Measurements from ENCODE around the gene RNF115. TPM values are rescaled to one million over a fixed set of nuclear protein-coding genes. Genes with fewer than 3 reads are reported as not detected.

The RNF115 gene
- total and polyA plus RNA-seq, 2 donors (not counting 3 experiments of a cell fraction or from before 2014, with no cell fraction given): 7.6 to 17.3 TPM

GRCh38 chr1:145857170-145857569 lies 33.3 kb upstream of the RNF115 start:
- H3K4me2 ChIP-seq (ENCODE audit: insufficient read depth, low read length): no peak overlapping the region
- no TSS peak for BruUV-seq (replicated peaks)
- intact Hi-C loops (cut with micrococcal nuclease) (no loop called here), dilution Hi-C loops (cut with MboI; ENCODE audit: extremely low pct_ligation_motif_present, low sequenced_read_pairs) (no loop called here)
- ChIA-PET CTCF (interaction anchor here (1.1 to 6.1 kb wide), 4 partner anchors 10 to 175 kb away, joined by 3 to 154 read pairs (median 4); partner anchors contain the start of gene NUDT17), POLR2A (no interaction called here)
- no peaks in the 10 kb centered on the region for H3K9me3 ChIP-seq (replicated peaks; ENCODE audit: control insufficient read depth, insufficient read depth, low read length)
- H2AFZ ChIP-seq (ENCODE audit: low read depth, low read length): no peak overlapping the region
- no peaks in the 10 kb centered on the region for H4K20me1 ChIP-seq (replicated peaks; ENCODE audit: control insufficient read depth, extremely low read depth, insufficient read depth, low read length)
- no peak overlapping the region for H3K9ac ChIP-seq (replicated peaks; ENCODE audit: extremely low read depth, insufficient read depth, low read length)
- H3K9me1 ChIP-seq (replicated peaks; ENCODE audit: control insufficient read depth, extremely low read depth, insufficient read depth, low read length): no peaks in the 10 kb centered on the region
- DNase-seq (ENCODE audit: low read depth, low spot score): no peak
- no peak overlapping the region for H3K4me3 ChIP-seq (replicated peaks in 1 of 3; ENCODE audit: insufficient read depth in 1 of 3, low read depth in 1 of 3, low read length in 3 of 3)
- peaks cover 7% of the 10 kb centered on the region for H3K4me1 ChIP-seq (ENCODE audit: control insufficient read depth, extremely low read depth, insufficient read depth, low read length)
- no peak for FAIRE-seq
- H3K36me3 ChIP-seq (ENCODE audit: control insufficient read depth in 2 of 2, extremely low read depth in 1 of 2, insufficient read depth in 2 of 2, low read length in 2 of 2): peaks cover 13 to 32% of the 10 kb centered on the region in 2 experiments
- H3K27me3 ChIP-seq (ENCODE audit: control insufficient read depth in 2 of 2, insufficient read depth in 2 of 2, low read length in 2 of 2): no peaks in the 10 kb centered on the region
- H3K27ac ChIP-seq (ENCODE audit: insufficient read depth, low read depth, low read length): no peak overlapping the region
- peaks cover 16% of the 10 kb centered on the region for H3K79me2 ChIP-seq (ENCODE audit: control insufficient read depth, insufficient read depth, low read length)
- TF ChIP-seq JUN (IDR thresholded peaks at IDR 0.05; ENCODE audit: borderline replicate concordance, insufficient read depth, insufficient read length, low read depth) (no peak), FOS (IDR thresholded peaks at IDR 0.05; ENCODE audit: borderline replicate concordance, insufficient read depth, low read length) (no peak), MYC (IDR thresholded peaks at IDR 0.05; ENCODE audit: low read depth, low read length) (no peak), GATA2 (IDR thresholded peaks at IDR 0.05; ENCODE audit: insufficient read depth, insufficient read length, low read depth, low read length) (no peak), CTCF (IDR thresholded peaks at IDR 0.05; ENCODE audit: extremely low read depth in 1 of 2, insufficient read depth in 1 of 2, low read depth in 1 of 2, low read length in 2 of 2) (no peak)

- H3K4me2 ChIP-seq (ENCODE audit: insufficient read depth, low read length): no peak overlapping the region
- intact Hi-C loops (cut with micrococcal nuclease): no loop called here
- H3K4me3 ChIP-seq (replicated peaks in 1 of 3; ENCODE audit: insufficient read depth in 1 of 3, low read depth in 1 of 3, low read length in 3 of 3): no peak overlapping the region
- H3K4me1 ChIP-seq (ENCODE audit: control insufficient read depth, extremely low read depth, insufficient read depth, low read length): peaks cover 7% of the 10 kb centered on the region
- CTCF ChIA-PET: interaction anchor here (6.1 kb wide), 1 partner anchor 9 kb away, joined by 154 read pairs; the partner anchor contains the start of gene NUDT17
- no peaks in the 10 kb centered on the region for H4K20me1 ChIP-seq (replicated peaks; ENCODE audit: control insufficient read depth, extremely low read depth, insufficient read depth, low read length)
- no peak overlapping the region for H2AFZ ChIP-seq (ENCODE audit: low read depth, low read length)
- FAIRE-seq: no peak
- peaks cover 15 to 37% of the 10 kb centered on the region in 2 experiments for H3K36me3 ChIP-seq (ENCODE audit: control insufficient read depth in 2 of 2, extremely low read depth in 1 of 2, insufficient read depth in 2 of 2, low read length in 2 of 2)
- H3K27ac ChIP-seq (ENCODE audit: insufficient read depth, low read depth, low read length): no peak overlapping the region
- H3K27me3 ChIP-seq (ENCODE audit: control insufficient read depth in 2 of 2, insufficient read depth in 2 of 2, low read length in 2 of 2): no peaks in the 10 kb centered on the region
- DNase-seq (ENCODE audit: low read depth, low spot score): no peak
- H3K9ac ChIP-seq (replicated peaks; ENCODE audit: extremely low read depth, insufficient read depth, low read length): no peak overlapping the region
- no peak for TF ChIP-seq MYC (IDR thresholded peaks at IDR 0.05; ENCODE audit: low read depth, low read length)
- no peak for TF ChIP-seq POLR2A (IDR thresholded peaks at IDR 0.05; ENCODE audit: low read depth, low read length)
- TF ChIP-seq EZH2 (IDR thresholded peaks at IDR 0.05; ENCODE audit: borderline replicate concordance, low read depth, low read length, severe bottlenecking): no peak
- no peak for TF ChIP-seq POLR2AphosphoS5 (IDR thresholded peaks at IDR 0.05; ENCODE audit: insufficient read depth, low read depth, low read length)
- TF ChIP-seq GATA2 (IDR thresholded peaks at IDR 0.05; ENCODE audit: insufficient read depth, insufficient read length, low read depth, low read length): no peak
- no peak for TF ChIP-seq CTCF (IDR thresholded peaks at IDR 0.05; ENCODE audit: extremely low read depth in 1 of 2, insufficient read depth in 1 of 2, low read depth in 1 of 2, low read length in 2 of 2)
- no peak for TF ChIP-seq FOS (IDR thresholded peaks at IDR 0.05; ENCODE audit: borderline replicate concordance, insufficient read depth, low read length)
- no peak for TF ChIP-seq MAX (IDR thresholded peaks at IDR 0.05; ENCODE audit: insufficient read depth, insufficient read length)
- no peak for TF ChIP-seq JUN (IDR thresholded peaks at IDR 0.05; ENCODE audit: borderline replicate concordance, insufficient read depth, insufficient read length, low read depth)
- H3K9me3 ChIP-seq (replicated peaks; ENCODE audit: control insufficient read depth, insufficient read depth, low read length): no peaks in the 10 kb centered on the region
- no TSS peak for BruUV-seq (replicated peaks)
- no peaks in the 10 kb centered on the region for H3K9me1 ChIP-seq (replicated peaks; ENCODE audit: control insufficient read depth, extremely low read depth, insufficient read depth, low read length)
- dilution Hi-C loops (cut with MboI; ENCODE audit: extremely low pct_ligation_motif_present, low sequenced_read_pairs): no loop called here
- POLR2A ChIA-PET: no interaction called here
- H3K79me2 ChIP-seq (ENCODE audit: control insufficient read depth, insufficient read depth, low read length): peaks cover 16% of the 10 kb centered on the region
Observed at GRCh38 chr1:145855426-145855948, 31.6 kb upstream of the RNF115 start.
